Prostate gland (tissue), 2 donors: ENCODE measurements around the gene RACGAP1.

Experiments used
- CTCF ChIP-seq, 4 experiments: fragments of 200-600 bp in 2 of 4; fragments of 450-650 bp in 2 of 4; sonication (generic) in 2 of 4; IDR thresholded peaks; 1 replicate in 3 of 4; 2 replicates in 1 of 4; pipeline ENCODE4 v1.5.1; 2016 to 2019; ENCODE audit warnings: antibody characterized with exemption in 4 of 4, mild to moderate bottlenecking in 2 of 4, moderate library complexity in 2 of 4
- POLR2AphosphoS5 ChIP-seq: sonication (generic); formaldehyde crosslinking; IDR thresholded peaks from one replicate; pipeline ENCODE4 v1.6.1; 2017; ENCODE audit warnings: antibody characterized with exemption

GRCh38 chr12:50024227-50024626 is 1.1 kb downstream of the RACGAP1 start:
- no peak for TF ChIP-seq CTCF (IDR thresholded peaks at IDR 0.05)
- no peak for TF ChIP-seq POLR2AphosphoS5
